ENCODE results near the gene PCDHGB3. TPM values are rescaled to one million over a fixed set of nuclear protein-coding genes. Genes with fewer than 3 reads are reported as not detected.
"Not testable (repeated sequence)": the region's sequence is repeated elsewhere in the genome, so short reads cannot be mapped to it uniquely, and the experiment has no call there.

Gene PCDHGB3
- total and polyA plus RNA-seq, 10 of the 15 experiments (the other 5 are each of a cell fraction or from before 2014, with no cell fraction given) = 0.12 to 0.50 (median 0.20) TPM; not detected in 4

DNA sequence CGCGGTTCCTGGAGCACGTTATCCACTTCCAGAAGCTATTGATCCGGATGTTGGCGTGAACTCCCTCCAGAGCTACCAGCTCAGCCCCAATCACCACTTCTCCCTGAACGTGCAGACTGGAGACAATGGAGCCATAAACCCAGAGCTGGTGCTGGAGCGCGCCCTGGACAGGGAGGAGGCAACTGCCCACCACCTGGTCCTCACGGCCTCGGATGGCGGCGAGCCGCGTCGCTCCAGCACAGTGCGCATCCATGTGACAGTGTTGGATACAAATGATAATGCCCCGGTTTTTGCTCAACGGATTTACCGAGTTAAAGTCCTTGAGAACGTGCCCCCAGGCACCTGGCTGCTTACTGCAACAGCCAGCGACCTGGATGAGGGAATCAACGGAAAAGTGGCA lies 33.3 kb downstream of the PCDHGB3 start (continued):
- TF ChIP-seq, protein P1, sequence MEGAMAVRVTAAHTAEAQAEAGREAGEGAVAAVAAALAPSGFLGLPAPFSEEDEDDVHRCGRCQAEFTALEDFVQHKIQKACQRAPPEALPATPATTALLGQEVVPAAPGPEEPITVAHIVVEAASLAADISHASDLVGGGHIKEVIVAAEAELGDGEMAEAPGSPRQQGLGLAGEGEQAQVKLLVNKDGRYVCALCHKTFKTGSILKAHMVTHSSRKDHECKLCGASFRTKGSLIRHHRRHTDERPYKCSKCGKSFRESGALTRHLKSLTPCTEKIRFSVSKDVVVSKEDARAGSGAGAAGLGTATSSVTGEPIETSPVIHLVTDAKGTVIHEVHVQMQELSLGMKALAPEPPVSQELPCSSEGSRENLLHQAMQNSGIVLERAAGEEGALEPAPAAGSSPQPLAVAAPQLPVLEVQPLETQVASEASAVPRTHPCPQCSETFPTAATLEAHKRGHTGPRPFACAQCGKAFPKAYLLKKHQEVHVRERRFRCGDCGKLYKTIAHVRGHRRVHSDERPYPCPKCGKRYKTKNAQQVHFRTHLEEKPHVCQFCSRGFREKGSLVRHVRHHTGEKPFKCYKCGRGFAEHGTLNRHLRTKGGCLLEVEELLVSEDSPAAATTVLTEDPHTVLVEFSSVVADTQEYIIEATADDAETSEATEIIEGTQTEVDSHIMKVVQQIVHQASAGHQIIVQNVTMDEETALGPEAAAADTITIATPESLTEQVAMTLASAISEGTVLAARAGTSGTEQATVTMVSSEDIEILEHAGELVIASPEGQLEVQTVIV (IDR thresholded peaks at IDR 0.05; ENCODE audit: borderline replicate concordance, partially characterized antibody) = no peak

DNA sequence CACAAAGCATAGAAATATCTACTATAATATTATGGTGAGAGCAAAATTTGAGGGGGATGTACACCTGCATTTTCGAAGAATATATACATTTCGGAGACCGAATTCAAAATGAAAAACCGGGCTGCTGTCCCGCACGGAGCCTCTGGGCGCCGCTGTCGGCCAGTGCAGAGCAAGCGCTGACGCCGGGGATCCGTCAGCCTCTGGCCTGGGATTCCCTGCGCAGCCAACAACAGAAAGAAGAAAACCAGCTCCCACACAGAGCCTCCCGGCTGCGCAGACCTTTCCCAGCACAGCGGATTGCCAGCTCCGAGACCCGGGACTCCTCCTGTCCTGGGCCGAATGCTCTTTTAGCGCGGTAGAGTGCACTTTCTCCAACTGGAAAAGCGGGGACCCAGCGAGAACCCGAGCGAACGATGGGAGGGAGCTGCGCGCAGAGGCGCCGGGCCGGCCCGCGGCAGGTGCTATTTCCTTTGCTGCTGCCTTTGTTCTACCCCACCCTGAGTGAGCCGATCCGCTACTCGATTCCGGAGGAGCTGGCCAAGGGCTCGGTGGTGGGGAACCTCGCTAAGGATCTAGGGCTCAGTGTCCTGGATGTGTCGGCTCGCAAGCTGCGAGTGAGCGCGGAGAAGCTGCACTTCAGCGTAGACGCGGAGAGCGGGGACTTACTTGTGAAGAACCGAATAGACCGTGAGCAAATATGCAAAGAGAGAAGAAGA lies 37.9 kb downstream of the PCDHGB3 start, which contains the start of gene PCDHGB6:
Gene PCDHGB6, plus strand, starts transcription at position 232 of the 716 bp plus-strand sequence. Its CDS starts 182 bp downstream, at position 414.
- H4K20me1 ChIP-seq (ENCODE audit: control insufficient read depth, insufficient read depth); POLR2A ChIA-PET; BruUV-seq (replicated peaks); H2AFZ ChIP-seq (ENCODE audit: control insufficient read depth, low read depth, low read length); DNase-seq (ENCODE audit: low read depth, low spot score); intact Hi-C loops (cut with micrococcal nuclease; ENCODE audit: unreplicated experiment); H3K36me3 ChIP-seq (ENCODE audit: control insufficient read depth in 2 of 2, insufficient read depth in 2 of 2, low read length in 1 of 2); H3K9ac ChIP-seq (ENCODE audit: control insufficient read depth, insufficient read depth, low read length); H3K27ac ChIP-seq (ENCODE audit: control insufficient read depth, insufficient read depth); FAIRE-seq; in situ Hi-C loops (cut with MboI); H3K4me3 ChIP-seq; H3K79me2 ChIP-seq (ENCODE audit: control insufficient read depth, insufficient read depth, low read length); H3K27me3 ChIP-seq (replicated peaks in 1 of 2; ENCODE audit: control insufficient read depth in 2 of 2, insufficient read depth in 2 of 2, low read length in 1 of 2); H3K4me1 ChIP-seq (ENCODE audit: control insufficient read depth, insufficient read depth, low read length): not testable (repeated sequence)
- ChIA-PET RAD21 (ENCODE audit: unreplicated experiment) (interaction anchor here (1.0 kb wide), 1 partner anchor 156 kb away, joined by 4 read pairs; no protein-coding TSS in a partner anchor), SMC1A (ENCODE audit: uncharacterized antibody, unreplicated experiment) (interaction anchor here (1.6 kb wide), 1 partner anchor 150 kb away, joined by 4 read pairs; no protein-coding TSS in a partner anchor), CTCF (interaction anchor here (1.1 to 3.7 kb wide), 6 partner anchors 11 to 156 kb away, joined by 3 to 20 read pairs (median 8); partner anchors contain the start of genes PCDHGA12, PCDHGB3 and PCDHGC3)
- TF ChIP-seq RAD21 (IDR thresholded peaks at IDR 0.05; ENCODE audit: insufficient read depth, low read depth, low read length) (peak; percentile 54), CREM (IDR thresholded peaks at IDR 0.05; ENCODE audit: low read depth) (peak; percentile 41; the same call in 1 of the 2 replicates), CREB1 (IDR thresholded peaks at IDR 0.05; ENCODE audit: low read depth) (0 out of 2 replicates have a peak, but pooled peaks have one; percentile 35), CBX5 (IDR thresholded peaks at IDR 0.05; ENCODE audit: low read depth) (0 out of 2 replicates have a peak, but pooled peaks have one; percentile 64)
- TF ChIP-seq, protein P2, sequence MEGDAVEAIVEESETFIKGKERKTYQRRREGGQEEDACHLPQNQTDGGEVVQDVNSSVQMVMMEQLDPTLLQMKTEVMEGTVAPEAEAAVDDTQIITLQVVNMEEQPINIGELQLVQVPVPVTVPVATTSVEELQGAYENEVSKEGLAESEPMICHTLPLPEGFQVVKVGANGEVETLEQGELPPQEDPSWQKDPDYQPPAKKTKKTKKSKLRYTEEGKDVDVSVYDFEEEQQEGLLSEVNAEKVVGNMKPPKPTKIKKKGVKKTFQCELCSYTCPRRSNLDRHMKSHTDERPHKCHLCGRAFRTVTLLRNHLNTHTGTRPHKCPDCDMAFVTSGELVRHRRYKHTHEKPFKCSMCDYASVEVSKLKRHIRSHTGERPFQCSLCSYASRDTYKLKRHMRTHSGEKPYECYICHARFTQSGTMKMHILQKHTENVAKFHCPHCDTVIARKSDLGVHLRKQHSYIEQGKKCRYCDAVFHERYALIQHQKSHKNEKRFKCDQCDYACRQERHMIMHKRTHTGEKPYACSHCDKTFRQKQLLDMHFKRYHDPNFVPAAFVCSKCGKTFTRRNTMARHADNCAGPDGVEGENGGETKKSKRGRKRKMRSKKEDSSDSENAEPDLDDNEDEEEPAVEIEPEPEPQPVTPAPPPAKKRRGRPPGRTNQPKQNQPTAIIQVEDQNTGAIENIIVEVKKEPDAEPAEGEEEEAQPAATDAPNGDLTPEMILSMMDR (IDR thresholded peaks at IDR 0.05 in 2 of 3, conservative IDR thresholded peaks at IDR 0.05 in 1 of 3; ENCODE audit: control insufficient read depth in 2 of 3, extremely low read depth in 1 of 3, insufficient read depth in 1 of 3, low read depth in 3 of 3, low read length in 3 of 3) = peak; percentile 56 to 57 (median 56); a peak in 5 of 6 replicates
- Histone ChIP-seq H3K9me3 (replicated peaks; ENCODE audit: control insufficient read depth, insufficient read depth, low read length) (peaks cover 13% of the 10 kb centered on the region; the same call in 2 of the 3 replicates), H3K4me2 (ENCODE audit: control insufficient read depth, insufficient read depth) (0 out of 2 replicates have a peak within 1 kb of the TSS, but pooled peaks have one; percentile 9)
- ATAC-seq = peak; percentile 69
- WGBS (ENCODE audit: insufficient coverage, insufficient replicate concordance, low lambda C conversion rate, missing lambda C conversion rate) = 81% methylated on average over 43 of the region's 51 CpGs
